HepG2 (cell line): ENCODE results near the gene C16orf90. TPM values are rescaled to one million over a fixed set of nuclear protein-coding genes. Genes with fewer than 3 reads are reported as not detected.

ENCODE experiments used
- ATAC-seq: fragments of 200-7000 bp; cut with Tn5 transposase; 3 replicates; pipeline ENCODE4 v1.9.1; 2020; ENCODE audit warnings: mild to moderate bottlenecking, moderate library complexity
- BruUV-seq: library from RNA; stranded (reverse); fragments of 400-500 nt; replicated peaks from 2 replicates; lab custom pipeline; 2021; lab: Mats Ljungman, UMichigan
- CTCF ChIA-PET: fragments of 300-600 bp; formaldehyde crosslinking; extraction: SDS; loops from one replicate; lab custom pipeline; 2021; ENCODE audit warnings: low total read pairs, inconsistent platforms, low intra/inter-chr PET ratio; lab: Yijun Ruan, JAX
- POLR2A ChIA-PET: fragments of 350-600 bp; sonication (Branson Sonifier 250); formaldehyde crosslinking; loops from one replicate; lab custom pipeline; 2020; ENCODE audit warnings: antibody characterized with exemption, inconsistent platforms; lab: Yijun Ruan, JAX
- DNase-seq: peaks from one replicate; pipeline ENCODE4 v3.0.0-alpha.2; 2015; ENCODE audit warnings: low spot score
- FAIRE-seq: peaks from 3 replicates; lab custom pipeline; 2011; peaks lifted over from hg19 to GRCh38; lab: Jason Lieb, UNC
- H2AFZ ChIP-seq: one replicate; pipeline ENCODE4 v1.6.1; 2011; ENCODE audit warnings: low read length, inconsistent platforms
- H3K27ac ChIP-seq: fragments of 300-600 bp; 3 replicates; pipeline ENCODE4 v1.8.0; 2011; ENCODE audit warnings: mixed run types, mild to moderate bottlenecking, mixed read lengths, low read length, inconsistent platforms; ENCODE audit not compliant: insufficient read depth; ENCODE audit errors: extremely low read length
- H3K27me3 ChIP-seq, 2 experiments: fragments of 200-600 bp in 1 of 2; 2 replicates in 1 of 2; 3 replicates in 1 of 2; pipeline versions ENCODE4 v1.6.0 to v1.8.0; 2011; ENCODE audit warnings: low read length in 2 of 2, mild to moderate bottlenecking in 2 of 2, moderate library complexity in 2 of 2, inconsistent platforms in 1 of 2; ENCODE audit not compliant: insufficient read depth in 2 of 2, control insufficient read depth in 1 of 2
- H3K36me3 ChIP-seq, 2 experiments: fragments of 200-600 bp in 1 of 2; replicated peaks in 1 of 2; 2 replicates in 1 of 2; 3 replicates in 1 of 2; pipeline versions ENCODE4 v1.5.1 to v1.8.0; 2011; ENCODE audit warnings: low read length in 2 of 2, inconsistent platforms in 1 of 2; ENCODE audit not compliant: insufficient read depth in 2 of 2, control insufficient read depth in 1 of 2
- H3K4me1 ChIP-seq: 2 replicates; pipeline ENCODE4 v1.5.1; 2012; ENCODE audit warnings: low read length, inconsistent platforms; ENCODE audit not compliant: insufficient read depth
- H3K4me2 ChIP-seq: 2 replicates; pipeline ENCODE4 v1.6.0; 2011; ENCODE audit warnings: low read depth, low read length, inconsistent platforms
- H3K4me3 ChIP-seq, 3 experiments: fragments of 200-600 bp in 1 of 3; sonication (generic), shearing (Covaris generic) in 1 of 3; replicated peaks in 1 of 3; 2 replicates each; pipeline ENCODE4 v1.5.1; 2011 to 2016; ENCODE audit warnings: low read length in 3 of 3, inconsistent platforms in 2 of 3, low read depth in 2 of 3, mild to moderate bottlenecking in 2 of 3, control low read depth in 1 of 3, mixed read lengths in 1 of 3; ENCODE audit not compliant: insufficient read depth in 1 of 3
- H3K79me2 ChIP-seq: one replicate; pipeline ENCODE4 v1.6.1; 2011; ENCODE audit warnings: low read length, inconsistent platforms; ENCODE audit not compliant: insufficient read depth
- H3K9ac ChIP-seq: 2 replicates; pipeline ENCODE4 v1.6.0; 2011; ENCODE audit warnings: mild to moderate bottlenecking, low read depth, low read length, inconsistent platforms; ENCODE audit not compliant: insufficient read depth
- H3K9me3 ChIP-seq: 2 replicates; pipeline ENCODE4 v1.5.1; 2012; ENCODE audit warnings: mild to moderate bottlenecking, low read length
- H4K20me1 ChIP-seq: 2 replicates; pipeline ENCODE4 v1.6.0; 2011; ENCODE audit warnings: inconsistent platforms, mild to moderate bottlenecking, low read length, moderate library complexity; ENCODE audit not compliant: insufficient read depth
- GABPA ChIP-seq, 2 experiments: IDR thresholded peaks; 2 replicates each; pipeline ENCODE4 v1.6.1; 2011 to 2016; ENCODE audit warnings: low read depth in 2 of 2, low read length in 1 of 2, missing biosample characterization in 1 of 2, missing genetic modification characterization in 1 of 2
- LCORL ChIP-seq, 2 experiments: fragments of 450-650 bp in 1 of 2; sonication (generic) in 1 of 2; formaldehyde crosslinking in 1 of 2; IDR thresholded peaks; 2 replicates each; pipeline versions ENCODE4 v1.5.0 to v1.6.1; 2017 to 2020; ENCODE audit warnings: antibody characterized with exemption in 1 of 2, missing genetic modification reagents in 1 of 2
- MEF2D ChIP-seq: sonication (generic); formaldehyde crosslinking; IDR thresholded peaks from 2 replicates; pipeline ENCODE4 v1.5.1; 2020; ENCODE audit warnings: mild to moderate bottlenecking, missing genetic modification reagents
- MIER3 ChIP-seq: IDR thresholded peaks from 2 replicates; pipeline ENCODE4 v1.6.1; 2016; ENCODE audit warnings: missing compliant biosample characterization, borderline replicate concordance
- NCOR1 ChIP-seq: fragments of 200-600 bp; sonication (generic); IDR thresholded peaks from 2 replicates; pipeline ENCODE4 v1.7.0; 2017; ENCODE audit warnings: antibody characterized with exemption, low read length, borderline replicate concordance
- SIN3B ChIP-seq: fragments of 150-350 bp; IDR thresholded peaks from 2 replicates; pipeline ENCODE4 v1.6.1; 2014; ENCODE audit warnings: low read length
- ZNF577 ChIP-seq: sonication (generic); formaldehyde crosslinking; IDR thresholded peaks from 2 replicates; pipeline ENCODE4 v1.4.0; 2020; ENCODE audit warnings: mild to moderate bottlenecking, low read depth, missing genetic modification reagents, borderline replicate concordance
- ZNF616 ChIP-seq: sonication (generic); formaldehyde crosslinking; IDR thresholded peaks from 2 replicates; pipeline ENCODE4 v1.5.0; 2020; ENCODE audit warnings: low read depth, mild to moderate bottlenecking, missing genetic modification reagents
- ZNF773 ChIP-seq: sonication (generic); formaldehyde crosslinking; IDR thresholded peaks from 2 replicates; pipeline ENCODE4 v1.4.0; 2020; ENCODE audit warnings: missing genetic modification reagents, borderline replicate concordance
- WGBS: methylation state at CpG from one replicate; pipeline ENCODE4 v1.1.6; 2017; ENCODE audit warnings: low lambda C conversion rate; 5-methylcytosine and 5-hydroxymethylcytosine counted together
- in situ Hi-C: cut with HindIII; loops from 2 replicates; pipeline ENCODE4 v1.10.0; 2017; ENCODE audit warnings: low pct_unique_long_range_greater_than_20kb; ENCODE audit not compliant: extremely low pct_ligation_motif_present
- intact Hi-C: fragments of 100-400 bp; cut with micrococcal nuclease; formaldehyde crosslinking; loops from one replicate; pipeline ENCODE4 v1.10.0; 2022; ENCODE audit not compliant: unreplicated experiment
- polyA plus RNA-seq, 8 experiments: library from polyadenylated mRNA; depleted of rRNA in 3 of 8; stranded (reverse) in 7 of 8; unstranded in 1 of 8; fragments of >200 nt; fragmentation: Illumina TruSeq in 4 of 8; extraction: Trizol in 4 of 8; gene quantifications; 2 replicates each; pipeline versions ENCODE4 v1.2.1 to v1.2.3, GENCODE V29; 2011 to 2016; ENCODE audit warnings: low read depth in 4 of 8, missing spikeins in 1 of 8, mixed read lengths in 1 of 8; ENCODE audit not compliant: insufficient read depth in 1 of 8
- total RNA-seq, 5 experiments: library from RNA; depleted of rRNA; stranded (reverse); fragments of >200 nt; fragmentation: Illumina TruSeq; extraction: Trizol; gene quantifications; 2 replicates each; pipeline ENCODE4 v1.2.3, GENCODE V29; 2016; ENCODE audit warnings: low read depth in 1 of 5
- TF ChIP-seq, protein P1 (sequence below): sonication (generic); formaldehyde crosslinking; IDR thresholded peaks from 2 replicates; pipeline ENCODE4 v1.8.0; 2022; ENCODE audit warnings: mild to moderate bottlenecking, missing genetic modification reagents, borderline replicate concordance
- TF ChIP-seq, protein P2 (sequence below): sonication (generic); formaldehyde crosslinking; IDR thresholded peaks from 2 replicates; pipeline ENCODE4 v1.4.0; 2020; ENCODE audit warnings: missing genetic modification reagents
- TF ChIP-seq, protein P3 (sequence below): sonication (generic); formaldehyde crosslinking; IDR thresholded peaks from 2 replicates; pipeline ENCODE4 v1.9.0; 2021; ENCODE audit warnings: missing genetic modification reagents, mild to moderate bottlenecking, borderline replicate concordance
- TF ChIP-seq, protein P4 (sequence below), 2 experiments: sonication (generic) in 1 of 2; formaldehyde crosslinking in 1 of 2; IDR thresholded peaks; 2 replicates each; pipeline versions ENCODE4 v1.4.0 to v1.6.1; 2018 to 2020; ENCODE audit warnings: missing genetic modification reagents in 2 of 2, borderline replicate concordance in 1 of 2, low read depth in 1 of 2, mild to moderate bottlenecking in 1 of 2, missing biosample characterization in 1 of 2

The C16orf90 gene
- total and polyA plus RNA-seq, 2 of the 13 experiments (the other 11 are each of a cell fraction or from before 2014, with no cell fraction given) = not detected

DNA sequence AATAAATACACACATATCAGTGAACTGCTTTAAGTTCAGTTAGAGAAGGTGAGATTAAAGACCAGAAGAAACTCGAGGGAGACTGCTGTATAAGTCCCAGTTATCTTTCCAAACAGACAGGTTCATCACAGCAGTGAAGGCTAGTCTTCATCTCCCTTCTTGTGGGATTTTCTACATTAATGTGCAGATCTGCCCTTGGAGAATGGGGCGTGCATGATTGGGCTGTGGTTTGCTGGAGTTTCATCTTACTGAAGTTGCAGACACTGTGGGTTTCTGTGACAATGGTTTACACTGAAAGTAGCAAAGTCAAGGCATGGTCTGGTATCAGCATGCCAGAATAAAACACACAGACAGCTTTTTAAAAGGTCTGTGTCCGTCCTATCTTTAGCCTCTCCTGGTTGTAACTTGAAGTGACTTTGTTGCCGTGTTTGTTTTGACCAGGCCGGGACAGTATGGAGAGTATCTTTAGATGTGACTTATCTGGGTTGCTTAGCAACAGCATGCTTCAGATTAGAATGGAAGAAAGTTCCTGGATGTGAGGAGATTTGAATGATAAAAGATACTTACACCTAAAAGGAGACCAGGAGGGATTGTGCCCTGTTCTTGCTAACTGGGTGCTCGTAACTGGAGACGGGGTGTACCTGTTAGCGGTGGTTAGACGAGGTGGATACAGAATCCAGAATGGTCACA is 35.7 kb downstream of the C16orf90 start (continued):
- TF ChIP-seq, protein P1, sequence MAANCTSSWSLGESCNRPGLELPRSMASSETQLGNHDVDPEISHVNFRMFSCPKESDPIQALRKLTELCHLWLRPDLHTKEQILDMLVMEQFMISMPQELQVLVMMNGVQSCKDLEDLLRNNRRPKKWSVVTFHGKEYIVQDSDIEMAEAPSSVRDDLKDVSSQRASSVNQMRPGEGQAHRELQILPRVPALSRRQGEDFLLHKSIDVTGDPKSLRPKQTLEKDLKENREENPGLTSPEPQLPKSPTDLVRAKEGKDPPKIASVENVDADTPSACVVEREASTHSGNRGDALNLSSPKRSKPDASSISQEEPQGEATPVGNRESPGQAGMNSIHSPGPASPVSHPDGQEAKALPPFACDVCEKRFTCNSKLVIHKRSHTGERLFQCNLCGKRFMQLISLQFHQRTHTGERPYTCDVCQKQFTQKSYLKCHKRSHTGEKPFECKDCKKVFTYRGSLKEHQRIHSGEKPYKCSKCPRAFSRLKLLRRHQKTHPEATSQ (CRISPR knock-in tag) = 0 out of 2 replicates have a peak, but pooled peaks have one; percentile 28
- no peak for TF ChIP-seq SIN3B
- TF ChIP-seq LCORL (IDR thresholded peaks at IDR 0.05) = no peak
- TF ChIP-seq LCORL (CRISPR knock-in tag; IDR thresholded peaks at IDR 0.05) = 0 out of 2 replicates have a peak, but pooled peaks have one; percentile 1
- TF ChIP-seq NCOR1 = 0 out of 2 replicates have a peak, but pooled peaks have one; percentile 11
- TF ChIP-seq, protein P2, sequence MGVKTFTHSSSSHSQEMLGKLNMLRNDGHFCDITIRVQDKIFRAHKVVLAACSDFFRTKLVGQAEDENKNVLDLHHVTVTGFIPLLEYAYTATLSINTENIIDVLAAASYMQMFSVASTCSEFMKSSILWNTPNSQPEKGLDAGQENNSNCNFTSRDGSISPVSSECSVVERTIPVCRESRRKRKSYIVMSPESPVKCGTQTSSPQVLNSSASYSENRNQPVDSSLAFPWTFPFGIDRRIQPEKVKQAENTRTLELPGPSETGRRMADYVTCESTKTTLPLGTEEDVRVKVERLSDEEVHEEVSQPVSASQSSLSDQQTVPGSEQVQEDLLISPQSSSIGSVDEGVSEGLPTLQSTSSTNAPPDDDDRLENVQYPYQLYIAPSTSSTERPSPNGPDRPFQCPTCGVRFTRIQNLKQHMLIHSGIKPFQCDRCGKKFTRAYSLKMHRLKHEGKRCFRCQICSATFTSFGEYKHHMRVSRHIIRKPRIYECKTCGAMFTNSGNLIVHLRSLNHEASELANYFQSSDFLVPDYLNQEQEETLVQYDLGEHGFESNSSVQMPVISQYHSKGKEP = no peak
- TF ChIP-seq, all 625 proteins: peak for 13

DNA sequence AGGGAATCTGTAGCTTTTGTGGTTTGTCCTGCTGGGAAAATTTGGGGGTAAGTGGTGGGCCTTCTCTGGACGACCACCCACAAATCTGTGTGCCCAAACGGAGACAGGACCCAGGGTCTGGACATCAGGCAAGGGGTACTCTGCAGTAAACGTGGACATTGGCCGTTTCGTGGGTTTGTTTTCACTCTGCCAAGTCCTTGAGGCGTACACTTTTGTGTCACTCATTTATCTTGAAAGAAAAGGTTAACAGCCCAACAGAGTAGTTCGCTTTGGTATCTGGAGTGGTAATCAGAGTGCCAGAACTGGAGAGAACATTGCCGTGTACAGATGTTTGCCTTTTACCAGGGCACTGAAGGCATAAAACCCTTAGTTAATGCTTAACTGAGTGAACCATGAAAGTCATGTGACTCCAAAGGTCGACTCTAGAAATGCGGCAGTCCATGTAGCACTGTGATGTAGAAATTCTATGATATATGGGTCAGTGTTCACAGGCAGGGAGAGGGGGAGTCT is 36.4 kb downstream of the C16orf90 start:
- Histone ChIP-seq H2AFZ (no peak overlapping the region), H4K20me1 (peaks cover 41% of the 10 kb centered on the region), H3K4me3 (peak overlapping the region; percentile 74 to 93 (median 92)), H3K79me2 (peaks cover 56% of the 10 kb centered on the region), H3K4me2 (peak overlapping the region; percentile 91), H3K4me1 (peaks cover 66% of the 10 kb centered on the region), H3K9ac (peak overlapping the region; percentile 86), H3K27ac (peak overlapping the region; percentile 91), H3K36me3 (no peaks in the 10 kb centered on the region; a peak in 1 of 5 replicates), H3K9me3 (no peaks in the 10 kb centered on the region), H3K27me3 (no peaks in the 10 kb centered on the region; a peak in 1 of 5 replicates)
- POLR2A ChIA-PET = interaction anchor here (1.0 to 2.8 kb wide), 2 partner anchors 16 to 42 kb away, joined by 3 to 46 read pairs; partner anchors contain the start of genes NAA60 and ZNF597
- in situ Hi-C loops = no loop called here
- WGBS = 2% methylated on average over 9 of the region's 10 CpGs
- BruUV-seq = no TSS peak
- FAIRE-seq (peak; percentile 90), ATAC-seq (peak; percentile 83), DNase-seq (peak; percentile 94)
- intact Hi-C loops = loop anchor here (1.0 to 5.0 kb wide), 4 partner anchors 16 to 58 kb away; partner anchors contain the start of genes NAA60, ZNF174, ZNF597 and ZSCAN32
- CTCF ChIA-PET = no interaction called here
- TF ChIP-seq ZNF773 (CRISPR knock-in tag) (no peak), ZNF577 (CRISPR knock-in tag) (no peak), ZNF616 (CRISPR knock-in tag) (no peak; the same call in 1 of the 2 replicates), MEF2D (CRISPR knock-in tag) (no peak), GABPA (IDR thresholded peaks at IDR 0.05; ENCODE audit: low read depth, low read length) (no peak), GABPA (CRISPR knock-in tag; IDR thresholded peaks at IDR 0.05; ENCODE audit: low read depth) (0 out of 2 replicates have a peak, but pooled peaks have one; percentile 9), MIER3 (CRISPR knock-in tag) (no peak)
- TF ChIP-seq, protein P3, sequence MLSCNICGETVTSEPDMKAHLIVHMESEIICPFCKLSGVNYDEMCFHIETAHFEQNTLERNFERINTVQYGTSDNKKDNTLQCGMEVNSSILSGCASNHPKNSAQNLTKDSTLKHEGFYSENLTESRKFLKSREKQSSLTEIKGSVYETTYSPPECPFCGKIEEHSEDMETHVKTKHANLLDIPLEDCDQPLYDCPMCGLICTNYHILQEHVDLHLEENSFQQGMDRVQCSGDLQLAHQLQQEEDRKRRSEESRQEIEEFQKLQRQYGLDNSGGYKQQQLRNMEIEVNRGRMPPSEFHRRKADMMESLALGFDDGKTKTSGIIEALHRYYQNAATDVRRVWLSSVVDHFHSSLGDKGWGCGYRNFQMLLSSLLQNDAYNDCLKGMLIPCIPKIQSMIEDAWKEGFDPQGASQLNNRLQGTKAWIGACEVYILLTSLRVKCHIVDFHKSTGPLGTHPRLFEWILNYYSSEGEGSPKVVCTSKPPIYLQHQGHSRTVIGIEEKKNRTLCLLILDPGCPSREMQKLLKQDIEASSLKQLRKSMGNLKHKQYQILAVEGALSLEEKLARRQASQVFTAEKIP (CRISPR knock-in tag) = no peak
- TF ChIP-seq, protein P4, sequence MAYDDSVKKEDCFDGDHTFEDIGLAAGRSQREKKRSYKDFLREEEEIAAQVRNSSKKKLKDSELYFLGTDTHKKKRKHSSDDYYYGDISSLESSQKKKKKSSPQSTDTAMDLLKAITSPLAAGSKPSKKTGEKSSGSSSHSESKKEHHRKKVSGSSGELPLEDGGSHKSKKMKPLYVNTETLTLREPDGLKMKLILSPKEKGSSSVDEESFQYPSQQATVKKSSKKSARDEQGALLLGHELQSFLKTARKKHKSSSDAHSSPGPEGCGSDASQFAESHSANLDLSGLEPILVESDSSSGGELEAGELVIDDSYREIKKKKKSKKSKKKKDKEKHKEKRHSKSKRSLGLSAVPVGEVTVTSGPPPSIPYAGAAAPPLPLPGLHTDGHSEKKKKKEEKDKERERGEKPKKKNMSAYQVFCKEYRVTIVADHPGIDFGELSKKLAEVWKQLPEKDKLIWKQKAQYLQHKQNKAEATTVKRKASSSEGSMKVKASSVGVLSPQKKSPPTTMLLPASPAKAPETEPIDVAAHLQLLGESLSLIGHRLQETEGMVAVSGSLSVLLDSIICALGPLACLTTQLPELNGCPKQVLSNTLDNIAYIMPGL (CRISPR knock-in tag; IDR thresholded peaks at IDR 0.05; ENCODE audit: borderline replicate concordance in 1 of 2, low read depth in 1 of 2) = peak; percentile 28 to 67; a peak in 3 of 4 replicates
